Testis (tissue), 3 donors: ENCODE data around the gene TMEM236. TPM values are rescaled to one million over a fixed set of nuclear protein-coding genes. Genes with fewer than 3 reads are reported as not detected.

Source experiments
- DNase-seq: peaks from one replicate; pipeline ENCODE4 v3.0.0-alpha.2; 2019
- H3K27ac ChIP-seq, 2 donors: fragments of 200-600 bp; sonication (generic); one replicate each; pipeline ENCODE4 v1.5.1; 2019
- H3K27me3 ChIP-seq: fragments of 200-600 bp; sonication (generic); one replicate; pipeline ENCODE4 v1.5.1; 2019
- H3K36me3 ChIP-seq: fragments of 200-600 bp; sonication (generic); one replicate; pipeline ENCODE4 v1.5.1; 2017; ENCODE audit warnings: low read depth; ENCODE audit errors: missing control alignments
- H3K4me1 ChIP-seq: fragments of 200-600 bp; sonication (generic); one replicate; pipeline ENCODE4 v1.5.1; 2019
- H3K4me3 ChIP-seq, 2 donors: fragments of 200-600 bp; sonication (generic); one replicate each; pipeline ENCODE4 v1.5.1; 2017 to 2019
- H3K9me3 ChIP-seq: fragments of 200-600 bp; sonication (generic); one replicate; pipeline ENCODE4 v1.5.1; 2017
- CTCF ChIP-seq, 3 experiments: fragments of 450-650 bp in 2 of 3; fragments of 200-600 bp in 1 of 3; sonication (generic) in 1 of 3; IDR thresholded peaks; one replicate each; pipeline ENCODE4 v1.5.1; 2016 to 2019; ENCODE audit warnings: antibody characterized with exemption in 3 of 3, mild to moderate bottlenecking in 2 of 3, moderate library complexity in 1 of 3
- POLR2A ChIP-seq: fragments of 450-650 bp; IDR thresholded peaks from one replicate; pipeline ENCODE4 v1.6.1; 2017; ENCODE audit warnings: antibody characterized with exemption, mild to moderate bottlenecking, moderate library complexity
- WGBS, 2 donors: methylation state at CpG; one replicate each; pipeline ENCODE4 v1.1.5; 2018; 5-methylcytosine and 5-hydroxymethylcytosine counted together
- intact Hi-C: fragments of 100-400 bp; cut with DNase I; formaldehyde crosslinking; loops from one replicate; pipeline ENCODE4 v1.15.1; 2023; ENCODE audit warnings: low total_unique reads
- polyA plus RNA-seq: library from polyadenylated mRNA; stranded (reverse); fragments of 350-450 nt; fragmentation: Illumina TruSeq; extraction: RNeasy Lipid Tissue Mini Kit (QIAGEN cat#74804); gene quantifications from one replicate; pipeline ENCODE4 v1.2.3, GENCODE V29; 2014; ENCODE audit warnings: low read depth, low replicate concordance; ENCODE audit not compliant: insufficient read depth
- total RNA-seq, 2 donors: library from RNA; depleted of rRNA; stranded (reverse); fragments of >200 nt; gene quantifications; one replicate each; pipeline ENCODE4 v1.2.3, GENCODE V29; 2016

Gene TMEM236
- total and polyA plus RNA-seq, 3 donors from 2014 or later = 0.43 to 0.49 (median 0.47) TPM

GRCh38 chr10:17747883-17748550, 4.0 kb upstream of the TMEM236 start:
- Histone ChIP-seq H3K36me3 (no peaks in the 10 kb centered on the region), H3K4me3 (no peak overlapping the region), H3K4me1 (no peaks in the 10 kb centered on the region), H3K27me3 (no peaks in the 10 kb centered on the region), H3K27ac (no peak overlapping the region), H3K9me3 (no peaks in the 10 kb centered on the region)
- no peak for DNase-seq
- TF ChIP-seq POLR2A = no peak
- no peak for TF ChIP-seq CTCF (IDR thresholded peaks at IDR 0.05)
- 86 to 87% methylated on average over 10 of the region's 10 CpGs for WGBS, 2 donors
- intact Hi-C loops = loop anchor here (10.0 kb wide), 1 partner anchor 143 kb away; no protein-coding TSS in a partner anchor

- no peak overlapping the region for H3K27ac ChIP-seq
- DNase-seq = no peak
- no peaks in the 10 kb centered on the region for H3K27me3 ChIP-seq
- no peaks in the 10 kb centered on the region for H3K9me3 ChIP-seq
- intact Hi-C loops = loop anchor here (10.0 kb wide), 1 partner anchor 145 kb away; no protein-coding TSS in a partner anchor
- H3K36me3 ChIP-seq = no peaks in the 10 kb centered on the region
- no peak overlapping the region for H3K4me3 ChIP-seq
- 87 to 96% methylated on average over 8 of the region's 8 CpGs for WGBS, 2 donors
- no peaks in the 10 kb centered on the region for H3K4me1 ChIP-seq
- TF ChIP-seq POLR2A = no peak
- TF ChIP-seq CTCF (IDR thresholded peaks at IDR 0.05) = no peak
Measured at GRCh38 chr10:17749890-17750289, 2.1 kb upstream of the TMEM236 start.

GRCh38 chr10:17756557-17757217, 4.7 kb downstream of the TMEM236 start:
- H3K36me3 ChIP-seq = no peaks in the 10 kb centered on the region
- no peak overlapping the region for H3K27ac ChIP-seq
- intact Hi-C loops = no loop called here
- no peaks in the 10 kb centered on the region for H3K27me3 ChIP-seq
- DNase-seq = no peak
- H3K4me3 ChIP-seq = no peak overlapping the region
- H3K4me1 ChIP-seq = no peaks in the 10 kb centered on the region
- H3K9me3 ChIP-seq = no peaks in the 10 kb centered on the region
- 63 to 66% methylated on average over 7 of the region's 7 CpGs for WGBS, 2 donors
- TF ChIP-seq POLR2A = no peak
- no peak for TF ChIP-seq CTCF (IDR thresholded peaks at IDR 0.05)

DNA sequence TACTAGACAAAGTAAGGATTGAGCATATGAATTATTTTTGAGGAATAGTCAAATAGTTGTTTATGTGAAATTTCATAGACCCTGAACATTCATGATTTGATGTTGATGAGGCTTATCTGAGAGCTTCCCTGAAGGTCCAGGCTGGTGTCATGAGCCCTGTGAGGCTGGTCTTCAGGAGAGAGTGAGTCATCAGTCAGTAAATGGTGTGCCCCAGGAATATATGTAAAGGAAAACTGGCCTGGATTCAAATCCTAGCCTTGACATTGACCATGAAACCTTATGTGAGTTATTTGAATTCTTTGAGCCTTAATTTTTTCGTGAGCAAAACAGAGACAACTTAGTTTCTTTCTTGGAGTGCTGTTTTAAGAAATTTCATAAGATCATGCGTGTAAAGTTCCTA, 6.2 kb downstream of the TMEM236 start:
- H3K9me3 ChIP-seq = no peaks in the 10 kb centered on the region
- DNase-seq = no peak
- H3K27me3 ChIP-seq = no peaks in the 10 kb centered on the region
- H3K27ac ChIP-seq = no peak overlapping the region
- no peak for TF ChIP-seq CTCF (IDR thresholded peaks at IDR 0.05)
- TF ChIP-seq POLR2A = no peak
- WGBS, 2 donors = 94 to 98% methylated on average over 2 of the region's 2 CpGs
- no peaks in the 10 kb centered on the region for H3K4me1 ChIP-seq
- H3K4me3 ChIP-seq = no peak overlapping the region
- intact Hi-C loops = no loop called here
- H3K36me3 ChIP-seq = no peaks in the 10 kb centered on the region
